Stimulated activated CD8-positive, alpha-beta memory T cell treated with anti-CD3 and anti-CD28 coated beads, Interleukin-2, amount 100 ng/mL, for 1 hour (primary cell): ENCODE results near the gene FADS2.

Source experiments
- DNase-seq, 2 donors: peaks; one replicate each; pipeline ENCODE4 v3.0.0-alpha.2; 2020; ENCODE audit warnings: low read depth in 2 of 2

The FADS2 gene

DNA sequence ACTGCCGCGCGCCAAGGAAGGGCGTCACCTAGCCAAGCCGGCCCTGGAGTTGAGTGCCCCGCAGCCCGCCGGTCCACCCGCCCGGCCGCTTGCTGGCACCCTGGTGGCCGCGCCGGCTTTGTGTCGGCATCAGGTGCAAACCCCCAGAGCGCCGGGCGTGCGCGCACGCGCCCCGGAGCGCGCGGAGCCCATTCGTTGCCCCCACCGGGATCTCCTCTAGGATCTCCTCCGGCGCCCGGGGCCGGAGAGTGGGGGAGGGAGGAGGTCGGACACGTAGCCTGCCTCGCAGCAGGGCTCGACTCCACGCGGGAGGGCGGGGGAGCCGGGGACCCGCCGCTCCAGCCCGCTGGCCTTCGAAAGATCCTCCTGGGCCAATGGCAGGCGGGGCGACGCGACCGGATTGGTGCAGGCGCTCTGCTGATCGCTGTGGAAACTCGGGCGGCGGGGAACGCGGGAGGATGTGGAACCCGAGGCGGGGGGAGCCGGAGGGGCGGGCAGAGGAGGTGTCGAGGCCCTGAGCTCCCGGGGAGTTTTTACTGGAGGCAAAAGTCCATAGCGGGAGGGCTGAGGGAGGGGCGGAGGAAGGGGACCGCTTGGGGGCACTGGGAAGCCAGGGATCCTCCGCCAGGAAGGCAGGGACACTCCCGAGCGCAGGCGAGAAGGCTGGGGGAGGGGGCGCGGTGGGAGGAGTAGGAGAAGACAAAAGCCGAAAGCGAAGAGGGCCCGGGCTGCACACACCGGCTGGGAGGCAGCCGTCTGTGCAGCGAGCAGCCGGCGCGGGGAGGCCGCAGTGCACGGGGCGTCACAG is at the start of gene FADS2:
FADS2 (plus strand) TSS at position 730 of the 808 bp plus-strand sequence. CDS start 91 bp downstream, outside the sequence.
- peak in 1 of 2 donors; percentile 44 for DNase-seq

DNA sequence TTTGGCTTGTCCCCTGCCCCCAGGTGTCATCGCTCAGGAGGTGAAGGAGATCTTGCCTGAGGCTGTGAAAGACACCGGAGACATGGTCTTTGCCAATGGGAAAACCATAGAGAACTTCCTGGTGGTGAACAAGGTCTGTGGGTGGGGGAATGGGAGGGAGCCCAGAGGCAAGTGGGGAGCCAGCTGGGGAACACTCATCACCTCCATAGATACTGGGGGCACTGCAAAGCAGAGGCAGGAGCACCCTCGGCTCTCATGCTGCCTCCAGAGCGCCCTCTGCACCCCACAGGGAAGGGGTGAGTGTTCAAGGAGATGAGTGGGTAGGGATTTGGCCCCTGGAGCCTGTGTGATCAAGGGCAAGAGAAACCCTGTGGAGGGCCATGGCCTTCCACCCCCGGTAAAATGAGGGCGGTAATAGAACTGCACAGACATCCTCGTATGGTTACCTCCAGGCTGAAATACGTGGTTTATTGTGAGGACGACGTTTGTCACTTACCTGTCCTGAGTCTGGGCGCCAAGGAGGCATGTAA is 49.7 kb upstream of the FADS2 start:
- no peak for DNase-seq

GRCh38 chr11:61778920-61779650 is 49.0 kb upstream of the FADS2 start:
- DNase-seq, result no peak

DNA sequence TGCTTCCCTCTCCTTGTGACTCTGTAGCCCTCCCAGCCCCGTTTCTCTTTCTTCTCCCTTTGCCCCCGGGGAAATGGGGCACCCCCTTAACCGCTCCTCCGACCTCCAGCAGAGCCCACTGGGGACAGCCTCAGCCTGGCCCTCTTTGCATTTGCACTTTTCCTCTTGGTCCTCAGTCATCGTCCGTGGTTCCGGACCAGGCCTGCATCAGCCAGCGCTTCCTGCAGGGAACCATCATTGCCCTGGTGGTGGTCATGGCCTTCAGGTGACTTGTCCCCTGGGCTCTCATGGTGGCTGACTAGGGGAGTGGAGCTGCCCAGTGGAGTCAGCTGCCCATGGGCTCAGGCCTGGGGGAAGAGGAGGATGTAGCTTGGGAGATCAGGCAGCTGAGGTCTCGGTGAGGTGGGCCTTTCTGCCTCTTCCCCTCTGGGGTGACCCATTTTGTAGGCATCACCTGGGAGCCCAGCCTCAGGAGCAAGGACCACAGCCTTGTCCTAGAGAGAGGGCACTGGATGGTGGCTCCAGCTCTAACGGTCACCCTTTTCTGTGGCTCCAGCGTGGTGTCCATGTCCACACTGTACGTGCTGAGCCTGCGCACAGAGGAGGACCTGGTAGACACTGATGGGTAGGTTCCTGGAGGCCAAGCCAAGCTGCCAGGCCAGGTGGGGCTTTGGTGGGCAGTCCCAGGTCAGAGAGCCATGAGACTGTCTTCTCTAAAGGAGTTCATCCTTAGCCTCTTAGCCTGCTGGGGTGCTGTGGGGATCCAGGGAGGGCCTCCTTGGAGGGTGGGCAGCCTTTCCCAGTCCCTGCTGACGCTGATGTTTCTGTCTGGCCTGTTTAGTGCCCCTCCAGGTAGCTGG is 48.2 kb upstream of the FADS2 start:
- no peak for DNase-seq

- no peak for DNase-seq
These were observed 47.4 kb upstream of the FADS2 start for GRCh38 chr11:61780581-61781162.

DNA sequence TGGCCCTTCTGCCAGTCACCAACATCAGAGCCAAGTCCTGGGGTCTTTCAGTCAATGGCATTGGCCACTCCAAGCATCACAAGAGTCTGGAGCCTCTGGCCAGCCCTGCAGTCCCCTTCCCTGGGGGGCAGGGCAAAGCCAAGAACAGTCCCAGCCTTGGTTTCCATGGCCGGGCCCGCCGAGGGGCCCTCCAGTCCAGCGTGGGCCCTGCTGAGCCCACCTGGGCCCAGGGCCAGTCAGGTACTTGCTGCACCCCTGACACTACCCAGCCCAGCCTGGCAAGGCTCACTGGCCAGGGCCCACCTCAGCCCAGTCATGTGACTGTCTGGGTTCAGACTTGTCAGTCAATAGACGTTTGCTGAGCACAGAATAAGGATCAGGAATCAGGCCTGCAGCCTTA is 46.5 kb upstream of the FADS2 start:
- no peak for DNase-seq

GRCh38 chr11:61782299-61782698 is 45.8 kb upstream of the FADS2 start:
- no peak for DNase-seq

DNA sequence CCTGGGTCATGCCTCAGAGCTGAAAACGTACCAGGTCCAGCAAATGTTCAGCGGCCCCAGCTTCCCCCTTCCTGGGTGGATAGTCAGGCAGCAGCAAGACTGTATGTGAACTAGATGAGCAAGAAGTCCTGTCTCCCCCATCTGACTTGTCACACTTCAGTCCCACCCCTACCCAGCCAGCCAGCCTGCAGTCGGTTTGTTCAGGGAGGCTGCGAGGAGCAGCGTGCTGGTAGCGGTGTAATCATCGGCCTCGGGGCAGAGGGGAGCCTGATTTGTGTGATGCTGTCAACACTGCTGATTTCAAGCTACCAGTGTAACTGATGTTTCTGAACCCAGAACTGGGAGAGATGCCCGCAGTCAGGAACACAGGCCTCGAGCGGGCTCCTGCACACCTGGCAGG is 45.3 kb upstream of the FADS2 start:
- DNase-seq, result no peak

DNA sequence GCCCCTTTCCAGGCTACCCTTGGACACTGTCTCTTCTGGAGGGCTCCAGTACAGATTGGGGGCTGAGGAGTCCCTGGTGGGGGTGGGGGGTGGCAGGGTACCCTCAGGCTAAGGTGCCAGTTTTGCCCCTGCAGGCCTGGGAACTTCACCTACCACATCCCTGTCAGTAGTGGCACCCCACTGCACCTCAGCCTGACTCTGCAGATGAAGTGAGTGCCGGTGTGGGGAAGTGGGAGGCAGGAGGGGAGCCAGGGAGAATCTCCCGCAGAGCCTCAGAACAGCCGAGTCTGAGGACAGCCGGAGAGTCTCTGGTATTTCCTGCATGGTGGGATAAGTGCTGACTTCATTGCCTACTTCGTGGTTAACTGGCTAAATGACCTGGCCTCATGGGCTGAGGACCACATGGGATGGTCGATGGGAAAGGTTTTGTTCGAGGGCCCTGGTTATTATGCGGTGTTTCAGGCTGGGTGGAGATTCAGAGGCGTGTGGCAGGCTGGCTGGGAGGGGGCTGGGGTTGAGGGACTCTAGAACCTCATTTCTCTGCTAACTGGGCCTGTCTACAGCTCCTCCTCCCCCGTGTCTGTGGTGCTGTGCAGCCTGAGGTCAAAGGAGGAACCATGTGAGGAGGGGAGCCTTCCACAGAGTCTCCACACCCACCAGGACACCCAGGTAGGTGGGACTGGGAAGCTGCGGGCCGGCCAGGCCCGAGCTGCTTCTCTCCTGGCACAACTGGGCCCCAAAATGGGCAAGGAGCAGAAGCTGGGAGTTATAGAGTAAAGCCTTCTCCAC is 44.2 kb upstream of the FADS2 start:
- no peak for DNase-seq

- DNase-seq, result no peak
These were observed 43.6 kb upstream of the FADS2 start for GRCh38 chr11:61784506-61784805.

DNA sequence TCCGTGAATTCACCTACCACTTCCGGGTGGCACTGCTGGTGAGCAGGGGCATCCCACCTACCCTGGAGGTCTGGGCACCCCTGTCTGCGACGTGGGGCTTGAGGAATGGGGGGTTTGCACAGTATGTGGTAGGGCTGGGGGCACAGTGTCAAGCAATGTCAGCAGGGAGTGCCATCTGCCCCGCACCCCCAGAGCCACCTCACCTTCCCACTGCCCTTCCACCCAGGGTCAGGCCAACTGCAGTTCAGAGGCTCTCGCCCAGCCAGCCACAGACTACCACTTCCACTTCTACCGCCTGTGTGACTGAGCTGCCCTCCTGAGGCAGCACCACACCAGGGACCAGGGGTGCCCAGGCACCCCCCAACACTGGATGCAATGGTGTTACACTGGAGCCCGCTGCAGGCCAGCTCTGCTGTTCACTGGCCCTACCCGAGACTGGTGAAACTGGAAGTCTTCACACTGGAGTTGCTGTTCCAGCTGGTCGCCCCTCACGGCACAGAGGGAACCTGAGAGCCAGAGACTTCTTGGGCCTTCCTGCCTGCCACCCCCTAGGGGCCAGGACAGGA is 42.2 kb upstream of the FADS2 start:
- no peak for DNase-seq

DNA sequence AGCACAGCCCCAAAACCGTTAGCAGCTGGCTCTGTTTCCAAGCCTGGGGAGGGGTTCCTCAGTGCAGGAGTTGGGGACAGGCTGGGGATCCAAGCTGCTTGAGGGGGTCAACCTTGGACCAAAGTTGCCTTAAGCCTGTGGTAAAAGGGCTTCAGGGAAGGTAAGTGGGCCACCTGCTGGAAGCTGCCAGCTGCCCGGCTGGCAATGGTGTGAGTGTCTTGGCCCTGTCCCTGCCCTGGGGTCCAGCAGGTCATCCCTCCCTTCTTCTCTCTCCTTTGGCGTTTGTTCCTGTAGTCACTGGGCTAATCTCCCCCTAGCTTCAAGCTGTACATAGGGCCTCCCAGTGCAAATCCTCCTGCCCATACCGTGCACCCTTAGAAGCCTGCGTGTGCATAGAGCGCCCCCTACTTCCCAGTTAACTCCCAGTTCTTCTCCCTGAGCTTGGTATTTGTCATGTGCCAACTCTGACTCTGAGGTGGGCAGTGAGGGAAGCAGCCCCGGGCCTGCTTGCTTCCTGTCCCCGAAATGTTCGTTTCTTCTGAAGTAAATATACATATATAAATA is 40.1 kb upstream of the FADS2 start:
- DNase-seq, result no peak

DNA sequence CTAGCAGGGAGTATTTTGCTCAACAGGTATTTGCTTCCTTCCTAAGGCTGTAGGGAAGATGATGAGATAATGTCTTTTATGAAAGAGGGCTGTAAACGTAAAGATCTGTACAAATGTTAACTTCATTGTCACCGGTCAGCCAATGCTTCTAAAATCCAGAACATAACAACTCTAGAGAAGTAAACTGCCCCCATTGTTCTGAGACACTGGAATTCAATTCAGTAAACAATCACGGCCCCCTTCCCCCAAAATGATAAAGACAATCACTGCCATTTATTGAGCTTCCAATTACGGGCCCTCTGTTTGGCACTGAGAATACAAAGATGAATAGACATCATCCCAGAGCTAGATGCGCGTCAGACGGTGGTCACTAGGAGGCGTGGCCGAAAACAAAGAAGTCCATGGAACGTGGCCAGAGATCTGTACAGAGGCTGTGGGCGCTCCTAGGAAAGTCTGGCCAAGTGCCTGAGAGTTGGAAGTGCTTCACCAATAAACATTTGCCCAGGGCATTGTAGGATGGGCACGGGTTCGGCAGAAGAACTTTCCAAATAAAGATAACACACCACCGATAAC is 36.3 kb upstream of the FADS2 start:
- DNase-seq, result no peak

DNA sequence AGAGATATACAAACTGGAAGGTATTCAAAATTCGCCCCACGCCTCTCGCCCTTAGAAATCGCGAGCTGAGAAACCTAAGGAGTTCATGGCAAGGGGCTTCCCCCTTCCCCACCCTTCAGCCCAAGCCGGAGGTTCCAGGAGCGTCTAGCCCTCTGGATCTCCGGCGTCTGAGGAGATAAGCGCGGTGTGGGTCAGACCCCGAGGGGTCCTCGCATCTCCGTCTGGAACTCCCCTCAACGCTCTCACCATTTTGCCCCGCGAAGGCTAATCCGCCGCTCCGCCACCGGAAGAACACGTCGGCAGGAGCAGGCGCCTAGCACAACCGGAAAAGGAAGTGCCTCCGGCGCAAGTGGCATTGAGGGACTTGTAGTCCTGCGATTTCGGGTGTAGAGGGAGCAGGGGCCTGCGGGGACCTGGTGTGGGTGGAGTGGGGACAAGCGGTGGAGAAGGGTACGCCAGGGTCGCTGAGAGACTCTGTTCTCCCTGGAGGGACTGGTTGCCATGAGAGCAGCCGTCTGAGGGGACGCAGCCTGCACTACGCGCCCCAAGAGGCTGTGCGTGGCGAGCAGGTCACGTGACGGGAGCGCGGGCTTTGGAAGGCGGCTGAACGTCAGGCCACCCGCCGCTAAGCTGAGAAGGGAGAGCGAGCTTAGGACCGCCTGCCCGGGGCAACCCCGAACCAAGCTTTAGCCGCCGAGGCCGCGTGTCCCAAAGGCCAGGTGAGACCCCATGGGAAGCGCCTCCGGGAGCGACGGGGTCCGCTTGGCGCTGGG is 35.6 kb upstream of the FADS2 start, which contains the start of the genes FEN1 and TMEM258:
FEN1 (plus strand) TSS at position 602 of the 773 bp plus-strand sequence. CDS start 2,451 bp downstream, outside the sequence.
TMEM258 (minus strand) TSS at position 290 of the 773 bp plus-strand sequence; CDS start at position 249, 41 bp downstream.
- peak; percentile 64 to 78 for DNase-seq

- DNase-seq, result no peak
These were observed 34.8 kb upstream of the FADS2 start for GRCh38 chr11:61793083-61793828.

GRCh38 chr11:61793829-61794204 is 34.3 kb upstream of the FADS2 start:
- DNase-seq, result no peak

GRCh38 chr11:61794579-61794978 is 33.5 kb upstream of the FADS2 start:
- DNase-seq, result no peak

- DNase-seq, result no peak
These were observed 32.6 kb upstream of the FADS2 start for GRCh38 chr11:61795459-61795858.
